Body of pancreas (tissue), 4 donors: ENCODE measurements around the gene EXD3. TPM values are rescaled to one million over a fixed set of nuclear protein-coding genes. Genes with fewer than 3 reads are reported as not detected.

Experiments used
- ATAC-seq: fragments of 150-250 bp; one replicate; pipeline ENCODE4 v1.9.1; 2016
- DNase-seq, 4 donors: peaks; one replicate each; pipeline ENCODE4 v3.0.0-alpha.2; 2019
- H3K27ac ChIP-seq, 4 donors: fragments of 200-600 bp; sonication (generic); 1 replicate in 3 of 4; 2 replicates in 1 of 4; pipeline versions ENCODE4 v1.5.1 to v1.6.1; 2016 to 2019; ENCODE audit warnings: mild to moderate bottlenecking in 1 of 4, mixed read lengths in 1 of 4, moderate library complexity in 1 of 4
- H3K27me3 ChIP-seq, 2 donors: fragments of 200-600 bp; sonication (generic); one replicate each; pipeline ENCODE4 v1.6.0; 2016; ENCODE audit warnings: mild to moderate bottlenecking in 1 of 2
- H3K36me3 ChIP-seq, 2 donors: fragments of 200-600 bp; sonication (generic); replicated peaks in 1 of 2; 2 replicates each; pipeline ENCODE4 v1.5.1; 2016; ENCODE audit warnings: low read depth in 2 of 2; ENCODE audit not compliant: insufficient read depth in 1 of 2
- H3K4me1 ChIP-seq: fragments of 200-600 bp; sonication (generic); one replicate; pipeline ENCODE4 v1.6.0; 2016
- H3K4me3 ChIP-seq, 2 donors: fragments of 200-600 bp; sonication (generic); 1 replicate in 1 of 2; 2 replicates in 1 of 2; pipeline ENCODE4 v1.5.1; 2016 to 2019
- H3K9me3 ChIP-seq, 3 donors: fragments of 200-600 bp; sonication (generic); 1 replicate in 2 of 3; 2 replicates in 1 of 3; pipeline ENCODE4 v1.5.1; 2016
- CTCF ChIP-seq, 7 experiments: fragments of 450-650 bp in 4 of 7; fragments of 200-600 bp in 3 of 7; sonication (generic) in 3 of 7; IDR thresholded peaks; one replicate each; pipeline ENCODE4 v1.5.1; 2016 to 2019; ENCODE audit warnings: antibody characterized with exemption in 7 of 7
- POLR2A ChIP-seq, 3 donors: fragments of 450-650 bp; IDR thresholded peaks; one replicate each; pipeline ENCODE4 v1.6.1; 2016; ENCODE audit warnings: antibody characterized with exemption in 3 of 3, mild to moderate bottlenecking in 2 of 3
- WGBS, 2 donors: methylation state at CpG; one replicate each; pipeline ENCODE4 v1.1.5; 2017; 5-methylcytosine and 5-hydroxymethylcytosine counted together
- intact Hi-C: fragments of 100-400 bp; cut with DNase I; formaldehyde crosslinking; loops from one replicate; pipeline ENCODE4 v1.15.1; 2023
- total RNA-seq, 2 donors: library from RNA; depleted of rRNA; stranded (reverse); fragments of >200 nt; gene quantifications; one replicate each; pipeline ENCODE4 v1.1.0, GENCODE V29; 2016

EXD3 gene
- total RNA-seq, 2 donors from 2014 or later = 23.3 to 34.9 TPM

GRCh38 chr9:137457406-137458193 is 34.6 kb upstream of the EXD3 start:
- peak in 4 of 7 experiments; percentile 33 to 49 (median 41) for TF ChIP-seq CTCF (IDR thresholded peaks at IDR 0.05)
- TF ChIP-seq POLR2A (IDR thresholded peaks at IDR 0.05) = peak in 2 of 3 donors; percentile 44 to 51
- Histone ChIP-seq H3K27ac (peak overlapping the region; percentile 49 to 72 (median 62)), H3K4me1 (peaks cover 45% of the 10 kb centered on the region), H3K36me3 (peaks cover 0 to 2% of the 10 kb centered on the region in 2 donors), H3K27me3 (no peaks in the 10 kb centered on the region), H3K9me3 (no peaks in the 10 kb centered on the region), H3K4me3 (no peak overlapping the region)
- WGBS, 2 donors = 49 to 58% methylated on average over 12 to 42 of the region's 44 CpGs
- intact Hi-C loops = no loop called here
- ATAC-seq (peak; percentile 53), DNase-seq (peak; percentile 71 to 85 (median 82))

GRCh38 chr9:137456864-137457405 is 34.0 kb upstream of the EXD3 start:
- Histone ChIP-seq H3K27me3 (no peaks in the 10 kb centered on the region), H3K27ac (peak overlapping the region; percentile 49 to 72 (median 62)), H3K9me3 (no peaks in the 10 kb centered on the region), H3K36me3 (peaks cover 0 to 5% of the 10 kb centered on the region in 2 donors), H3K4me3 (no peak overlapping the region), H3K4me1 (peaks cover 45% of the 10 kb centered on the region)
- TF ChIP-seq CTCF (IDR thresholded peaks at IDR 0.05) (no peak), POLR2A (IDR thresholded peaks at IDR 0.05) (no peak)
- DNase-seq = no peak
- 20 to 61% methylated on average over 1 to 10 of the region's 10 CpGs for WGBS, 2 donors
- intact Hi-C loops = no loop called here
- ATAC-seq = no peak

- peaks cover 45% of the 10 kb centered on the region for H3K4me1 ChIP-seq
- peaks cover 0 to 5% of the 10 kb centered on the region in 2 donors for H3K36me3 ChIP-seq
- intact Hi-C loops = no loop called here
- WGBS, 2 donors = 83 to 85% methylated on average over 12 of the region's 12 CpGs
- no peaks in the 10 kb centered on the region for H3K27me3 ChIP-seq
- no peak for TF ChIP-seq CTCF (IDR thresholded peaks at IDR 0.05)
- no peak for TF ChIP-seq POLR2A (IDR thresholded peaks at IDR 0.05)
- no peaks in the 10 kb centered on the region for H3K9me3 ChIP-seq
- DNase-seq (peak in 1 of 4 donors; percentile 3), ATAC-seq (no peak)
- H3K4me3 ChIP-seq = no peak overlapping the region
- H3K27ac ChIP-seq = peak overlapping the region in 3 of 4 donors; percentile 49 to 72 (median 70)
These were observed 33.3 kb upstream of the EXD3 start for GRCh38 chr9:137456061-137456863.

GRCh38 chr9:137455359-137455991 is 32.5 kb upstream of the EXD3 start:
- DNase-seq (peak in 1 of 4 donors; percentile 4), ATAC-seq (no peak)
- no peak overlapping the region for H3K4me3 ChIP-seq
- no peaks in the 10 kb centered on the region for H3K9me3 ChIP-seq
- H3K36me3 ChIP-seq = peaks cover 0 to 5% of the 10 kb centered on the region in 2 donors
- no peaks in the 10 kb centered on the region for H3K27me3 ChIP-seq
- H3K4me1 ChIP-seq = peaks cover 45% of the 10 kb centered on the region
- 90 to 98% methylated on average over 10 of the region's 18 CpGs for WGBS, 2 donors
- no peak overlapping the region for H3K27ac ChIP-seq
- intact Hi-C loops = no loop called here
- TF ChIP-seq CTCF (IDR thresholded peaks at IDR 0.05) (no peak), POLR2A (IDR thresholded peaks at IDR 0.05) (no peak)
